ENCODE data around the gene SYNE2.
"Not testable (repeated sequence)": the region's sequence is repeated elsewhere in the genome, so short reads cannot be mapped to it uniquely, and the experiment has no call there.

The SYNE2 gene

DNA sequence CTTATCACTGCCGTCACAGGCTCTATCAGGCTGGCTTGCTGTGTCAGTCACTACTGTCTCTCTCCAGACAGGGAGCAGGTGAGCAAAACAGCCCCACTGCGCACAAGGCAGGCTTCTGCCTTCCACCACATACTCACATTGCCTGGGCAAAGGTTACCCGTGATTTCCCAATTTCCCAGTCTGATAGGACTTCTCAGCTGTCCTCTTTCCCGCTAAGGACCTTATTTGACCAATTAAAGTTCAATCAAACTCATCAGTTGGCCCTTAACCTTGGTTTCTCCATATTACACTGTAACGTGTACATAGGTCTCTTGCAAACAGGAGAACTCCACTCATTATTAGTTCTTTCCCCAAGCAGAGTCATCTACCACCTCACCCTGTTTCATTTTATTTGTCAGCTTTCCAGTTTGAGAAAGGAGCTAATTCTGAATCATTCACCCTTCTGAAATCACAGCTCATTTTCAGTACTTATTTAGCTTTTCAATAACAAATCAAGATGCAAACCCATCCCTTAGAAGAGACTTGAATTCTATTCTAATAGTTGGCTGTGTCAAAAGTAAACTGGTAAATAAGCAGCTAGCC is 270.5 kb downstream of the SYNE2 start:
- H3K4me3 Mint-ChIP-seq, result no peak overlapping the region
- H3K9me3 Mint-ChIP-seq, result no peaks in the 10 kb centered on the region
- H3K36me3 Mint-ChIP-seq (ENCODE audit: low read depth), result peaks cover 56% of the 10 kb centered on the region
- H3K27me3 Mint-ChIP-seq (ENCODE audit: low read depth), result no peaks in the 10 kb centered on the region
- no peaks in the 10 kb centered on the region for H3K4me1 Mint-ChIP-seq (ENCODE audit: low read depth)
- H3K27ac Mint-ChIP-seq, result no peak overlapping the region

DNA sequence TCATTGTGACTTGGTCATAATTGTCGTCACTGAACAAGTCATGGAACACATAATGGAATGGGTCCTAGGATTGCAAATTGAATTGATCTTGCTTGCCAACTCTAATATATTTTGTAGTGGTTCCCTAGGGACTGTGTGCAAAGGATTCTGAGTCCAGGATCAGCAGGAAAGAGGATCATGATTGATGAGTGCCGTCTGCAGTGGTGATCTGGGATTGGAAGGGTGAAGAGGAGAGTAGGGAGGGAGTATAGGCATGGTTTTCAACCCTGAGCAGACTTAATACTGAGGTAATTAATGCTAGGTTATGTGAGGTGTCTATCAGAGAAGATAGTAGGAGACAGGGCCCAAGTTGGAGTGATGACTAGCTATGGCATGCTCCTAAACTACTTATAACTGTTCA is 272.5 kb downstream of the SYNE2 start:
- peaks cover 52% of the 10 kb centered on the region for H3K36me3 Mint-ChIP-seq (ENCODE audit: low read depth)
- H3K4me1 Mint-ChIP-seq (ENCODE audit: low read depth), result no peaks in the 10 kb centered on the region
- H3K27ac Mint-ChIP-seq, result no peak overlapping the region
- H3K9me3 Mint-ChIP-seq, result no peaks in the 10 kb centered on the region
- no peak overlapping the region for H3K4me3 Mint-ChIP-seq
- no peaks in the 10 kb centered on the region for H3K27me3 Mint-ChIP-seq (ENCODE audit: low read depth)

DNA sequence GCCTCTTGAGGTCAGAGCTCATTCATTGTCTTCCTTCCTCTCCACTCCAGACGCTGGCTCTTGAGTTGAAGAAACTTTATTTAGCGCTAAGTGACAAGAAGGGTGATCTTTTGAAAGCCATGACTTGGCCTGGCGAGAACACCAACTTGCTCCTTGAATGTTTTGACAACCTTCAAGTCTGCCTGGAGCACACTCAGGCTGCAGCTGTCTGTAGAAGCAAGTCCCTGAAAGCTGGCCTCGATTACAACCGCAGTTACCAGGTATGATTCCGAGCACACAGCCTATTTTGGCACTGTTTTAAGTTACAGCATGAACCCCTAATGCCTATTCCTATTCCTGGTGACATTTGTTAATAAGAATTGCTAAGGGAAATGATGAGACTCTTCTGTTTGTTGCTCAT is 273.7 kb downstream of the SYNE2 start:
- H3K4me3 Mint-ChIP-seq, result no peak overlapping the region

DNA sequence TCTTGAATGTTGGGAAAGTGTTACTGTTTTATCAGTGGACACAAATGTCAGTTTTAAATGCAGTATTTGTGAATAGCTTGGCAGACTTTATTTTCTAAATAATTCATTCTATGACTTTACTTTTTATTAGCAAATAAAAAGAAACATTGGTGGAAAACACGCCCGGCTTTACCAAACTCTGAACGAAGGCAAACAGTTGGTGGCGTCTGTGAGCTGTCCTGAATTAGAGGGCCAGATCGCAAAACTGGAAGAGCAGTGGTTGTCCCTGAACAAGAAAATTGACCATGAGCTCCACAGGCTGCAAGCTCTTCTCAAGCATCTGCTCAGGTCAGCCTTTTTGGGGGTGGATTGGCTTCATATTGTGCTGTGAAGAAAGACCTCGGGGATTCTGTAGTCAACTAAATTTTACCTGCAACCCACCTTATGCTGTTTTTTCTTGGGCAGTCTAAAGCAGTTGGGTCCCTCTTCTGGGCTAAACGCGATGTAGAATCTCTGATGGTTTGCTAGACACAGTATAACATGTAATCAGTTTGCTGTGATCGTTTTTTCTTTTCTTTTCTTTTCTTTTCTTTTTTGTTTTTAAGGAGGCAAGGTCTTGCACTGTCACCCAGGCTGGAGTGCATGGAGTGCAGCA is 285.0 kb downstream of the SYNE2 start:
- H3K9me3 Mint-ChIP-seq, result no peaks in the 10 kb centered on the region
- no peak overlapping the region for H3K27ac Mint-ChIP-seq
- no peaks in the 10 kb centered on the region for H3K27me3 Mint-ChIP-seq (ENCODE audit: low read depth)
- H3K36me3 Mint-ChIP-seq (ENCODE audit: low read depth), result peaks cover 30% of the 10 kb centered on the region
- H3K4me3 Mint-ChIP-seq, result no peak overlapping the region
- H3K4me1 Mint-ChIP-seq (ENCODE audit: low read depth), result no peaks in the 10 kb centered on the region

More for the DNA sequence above, 273.7 kb downstream of the SYNE2 start:
- Mint-ChIP-seq H3K36me3 (ENCODE audit: low read depth) (peaks cover 55% of the 10 kb centered on the region), H3K27ac (no peak overlapping the region), H3K9me3 (no peaks in the 10 kb centered on the region), H3K27me3 (ENCODE audit: low read depth) (no peaks in the 10 kb centered on the region), H3K4me1 (ENCODE audit: low read depth) (no peaks in the 10 kb centered on the region)

DNA sequence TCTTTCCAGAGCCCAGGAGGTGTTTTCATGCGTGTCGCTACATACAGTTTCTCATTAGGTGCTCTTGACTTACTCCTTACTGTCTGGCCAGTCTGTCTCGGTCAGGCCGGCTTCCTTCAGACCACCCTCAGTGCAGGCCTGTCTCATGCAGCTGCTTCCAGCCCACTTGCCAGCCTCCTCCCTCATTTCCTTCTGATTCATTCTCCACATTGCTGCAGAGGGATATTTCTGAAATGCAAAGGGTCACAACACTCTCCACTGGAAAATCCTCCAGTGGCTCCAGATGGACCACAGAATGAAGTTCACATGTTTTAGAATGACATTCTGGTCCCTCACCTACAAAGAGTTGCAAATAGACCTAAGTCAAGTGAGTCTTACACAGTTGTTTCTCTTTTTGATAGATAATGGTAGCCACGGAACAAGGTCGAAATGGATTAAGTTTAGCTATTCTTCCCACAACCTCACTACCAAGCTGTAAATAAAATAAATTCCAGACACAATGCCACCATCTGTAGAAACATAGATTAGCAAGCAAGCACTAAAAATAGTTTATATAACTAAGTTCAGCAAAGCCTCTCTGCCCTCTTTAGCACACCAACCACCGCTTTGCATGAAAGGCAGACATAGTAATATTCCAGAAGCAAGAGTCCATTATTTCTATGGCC is 294.5 kb downstream of the SYNE2 start:
- Mint-ChIP-seq H3K27ac (no peak overlapping the region), H3K36me3 (ENCODE audit: low read depth) (peaks cover 23% of the 10 kb centered on the region), H3K4me1 (ENCODE audit: low read depth) (no peaks in the 10 kb centered on the region), H3K27me3 (ENCODE audit: low read depth) (no peaks in the 10 kb centered on the region), H3K9me3 (no peaks in the 10 kb centered on the region), H3K4me3 (no peak overlapping the region)

DNA sequence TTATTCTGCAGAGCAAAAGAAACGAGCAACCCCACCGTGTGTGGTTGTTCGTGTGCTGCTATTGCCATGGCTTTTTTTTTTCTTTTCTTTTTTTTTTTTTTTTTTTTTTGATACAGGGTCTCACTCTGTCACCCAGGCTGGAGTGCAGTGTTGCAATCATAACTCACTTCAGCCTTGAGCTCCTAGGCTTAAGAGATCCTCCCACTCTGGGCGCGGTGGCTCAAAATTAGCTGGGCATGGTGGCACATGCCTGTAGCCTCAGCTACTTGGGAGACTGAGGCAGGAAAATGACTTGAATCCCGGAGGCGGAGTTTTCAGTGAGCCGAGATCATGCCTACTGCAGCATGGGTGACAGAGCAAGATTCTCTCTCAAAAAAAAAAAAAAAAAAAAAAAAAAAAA is 297.1 kb downstream of the SYNE2 start:
- Mint-ChIP-seq H3K36me3 (ENCODE audit: low read depth) (peaks cover 27% of the 10 kb centered on the region), H3K4me3 (no peak overlapping the region), H3K27ac (no peak overlapping the region), H3K9me3 (no peaks in the 10 kb centered on the region), H3K4me1 (ENCODE audit: low read depth) (no peaks in the 10 kb centered on the region), H3K27me3 (ENCODE audit: low read depth) (no peaks in the 10 kb centered on the region)

DNA sequence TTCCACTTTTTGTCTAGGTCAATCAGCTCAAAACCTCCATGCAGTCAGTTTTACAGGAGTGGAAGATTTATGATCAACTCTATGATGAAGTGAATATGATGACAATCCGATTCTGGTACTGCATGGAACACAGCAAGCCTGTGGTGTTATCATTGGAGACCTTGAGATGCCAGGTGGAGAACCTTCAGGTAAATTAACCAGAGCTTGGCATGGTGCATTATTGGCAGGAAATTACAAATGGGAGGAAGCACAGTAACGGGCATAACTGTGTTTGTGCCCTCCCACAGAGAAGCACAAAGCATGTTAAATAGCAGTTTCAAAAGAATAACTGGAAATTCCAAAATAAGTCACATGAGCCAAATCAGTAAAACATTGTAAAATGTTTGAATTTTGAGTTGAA is 305.8 kb downstream of the SYNE2 start:
- no peaks in the 10 kb centered on the region for H3K27me3 Mint-ChIP-seq (ENCODE audit: low read depth)
- peaks cover 51% of the 10 kb centered on the region for H3K36me3 Mint-ChIP-seq (ENCODE audit: low read depth)
- peaks cover 3% of the 10 kb centered on the region for H3K4me1 Mint-ChIP-seq (ENCODE audit: low read depth)
- no peak overlapping the region for H3K4me3 Mint-ChIP-seq
- no peak overlapping the region for H3K27ac Mint-ChIP-seq
- no peaks in the 10 kb centered on the region for H3K9me3 Mint-ChIP-seq

DNA sequence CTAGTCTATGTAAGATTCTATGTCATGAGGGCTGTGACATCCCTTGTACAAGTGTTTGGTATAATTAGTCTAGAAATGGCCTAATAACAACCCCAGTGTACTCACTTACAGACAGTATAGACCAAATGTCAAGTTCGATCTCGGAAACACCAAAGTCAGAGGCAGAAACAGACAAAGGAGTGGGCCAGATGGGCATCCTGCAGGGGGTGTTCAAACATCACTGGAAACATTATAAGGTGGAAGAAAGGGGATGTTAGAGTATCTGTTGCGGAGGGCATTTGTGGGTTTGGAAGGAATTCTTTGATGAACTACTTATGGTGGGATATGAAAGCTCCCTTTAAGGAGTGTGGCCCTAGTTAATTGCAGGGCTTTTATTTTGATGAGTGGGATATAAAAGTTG is 306.8 kb downstream of the SYNE2 start:
- H3K4me3 Mint-ChIP-seq, result no peak overlapping the region
- H3K27ac Mint-ChIP-seq, result no peak overlapping the region
- no peaks in the 10 kb centered on the region for H3K9me3 Mint-ChIP-seq
- no peaks in the 10 kb centered on the region for H3K27me3 Mint-ChIP-seq (ENCODE audit: low read depth)
- H3K36me3 Mint-ChIP-seq (ENCODE audit: low read depth), result peaks cover 51% of the 10 kb centered on the region
- H3K4me1 Mint-ChIP-seq (ENCODE audit: low read depth), result peaks cover 3% of the 10 kb centered on the region

DNA sequence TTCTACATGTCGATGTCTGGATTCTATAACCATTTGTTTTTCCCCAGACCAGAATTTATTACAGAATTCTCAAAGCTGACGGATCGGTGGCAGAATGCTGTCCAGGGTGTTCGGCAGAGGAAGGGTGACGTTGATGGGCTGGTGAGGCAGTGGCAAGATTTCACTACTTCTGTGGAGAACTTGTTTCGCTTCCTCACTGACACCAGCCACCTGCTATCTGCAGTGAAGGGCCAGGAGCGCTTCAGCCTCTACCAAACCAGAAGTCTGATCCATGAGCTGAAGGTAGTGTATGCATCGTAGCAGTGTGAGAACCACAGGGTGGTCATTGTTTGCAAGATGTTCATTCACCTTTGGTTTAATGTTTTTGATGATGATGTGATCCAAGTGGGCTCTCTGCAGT is 317.4 kb downstream of the SYNE2 start:
- no peaks in the 10 kb centered on the region for H3K9me3 Mint-ChIP-seq
- no peak overlapping the region for H3K4me3 Mint-ChIP-seq
- H3K4me1 Mint-ChIP-seq (ENCODE audit: low read depth), result peaks cover 2% of the 10 kb centered on the region
- H3K27ac Mint-ChIP-seq, result no peak overlapping the region
- no peaks in the 10 kb centered on the region for H3K27me3 Mint-ChIP-seq (ENCODE audit: low read depth)
- H3K36me3 Mint-ChIP-seq (ENCODE audit: low read depth), result peaks cover 37% of the 10 kb centered on the region

DNA sequence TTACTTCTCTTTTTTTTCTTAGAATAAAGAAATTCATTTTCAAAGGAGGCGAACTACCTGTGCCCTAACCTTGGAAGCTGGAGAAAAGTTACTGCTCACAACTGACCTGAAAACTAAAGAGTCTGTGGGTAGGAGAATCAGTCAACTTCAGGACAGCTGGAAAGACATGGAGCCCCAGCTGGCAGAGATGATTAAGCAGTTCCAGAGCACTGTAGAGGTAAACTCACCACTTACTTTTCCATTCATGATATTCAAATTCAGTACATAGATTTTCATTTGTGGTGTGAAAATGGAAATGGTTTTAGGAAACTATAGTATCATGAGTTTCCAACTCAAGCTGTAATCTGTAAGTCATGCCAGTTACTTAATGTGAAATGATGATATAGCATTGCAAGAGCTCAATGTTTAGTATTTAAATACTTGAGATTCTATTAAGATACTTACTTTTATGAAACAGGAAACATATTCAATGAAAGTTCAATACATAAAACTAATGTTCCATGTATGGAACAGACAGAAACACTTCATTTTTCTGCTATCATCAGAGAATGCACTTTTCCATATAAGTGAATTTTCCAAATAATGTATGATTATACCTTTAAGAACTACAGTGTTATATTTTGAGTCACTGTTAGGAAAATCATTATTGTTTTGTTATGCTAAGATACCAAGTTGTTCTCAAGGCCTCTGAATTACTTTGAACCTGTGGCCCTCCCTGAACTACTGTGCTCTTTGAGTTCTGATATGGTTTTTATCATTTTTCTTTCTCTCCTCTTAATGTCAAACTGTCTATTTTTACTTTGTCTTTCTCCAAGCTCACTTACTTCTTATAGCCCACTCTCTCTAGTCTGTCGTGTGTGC is 322.3 kb downstream of the SYNE2 start:
- Mint-ChIP-seq H3K27me3 (ENCODE audit: low read depth) (no peaks in the 10 kb centered on the region), H3K9me3 (no peaks in the 10 kb centered on the region), H3K36me3 (ENCODE audit: low read depth) (peaks cover 49% of the 10 kb centered on the region), H3K4me1 (ENCODE audit: low read depth) (peaks cover 6% of the 10 kb centered on the region), H3K27ac (no peak overlapping the region), H3K4me3 (no peak overlapping the region)

DNA sequence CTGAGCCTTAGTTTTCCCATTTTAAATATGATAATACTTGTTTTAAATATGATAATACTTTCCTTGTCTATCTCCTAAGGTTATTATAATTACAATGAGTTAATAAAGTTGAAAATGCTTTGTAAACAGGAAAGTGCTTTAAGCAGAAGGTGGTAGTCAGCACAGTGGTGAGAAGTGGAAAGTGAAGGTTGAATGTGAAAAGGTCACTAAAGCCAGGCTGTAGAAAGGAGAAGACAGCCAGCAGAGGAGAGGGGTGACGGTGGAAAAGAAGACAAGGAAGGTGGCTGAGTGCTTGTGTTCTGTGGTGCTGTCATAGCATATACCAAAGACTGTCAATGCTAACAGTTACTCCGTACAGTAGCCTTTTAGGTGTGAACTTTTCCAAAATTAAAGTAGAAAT is 323.5 kb downstream of the SYNE2 start:
- H3K27ac Mint-ChIP-seq, result no peak overlapping the region

DNA sequence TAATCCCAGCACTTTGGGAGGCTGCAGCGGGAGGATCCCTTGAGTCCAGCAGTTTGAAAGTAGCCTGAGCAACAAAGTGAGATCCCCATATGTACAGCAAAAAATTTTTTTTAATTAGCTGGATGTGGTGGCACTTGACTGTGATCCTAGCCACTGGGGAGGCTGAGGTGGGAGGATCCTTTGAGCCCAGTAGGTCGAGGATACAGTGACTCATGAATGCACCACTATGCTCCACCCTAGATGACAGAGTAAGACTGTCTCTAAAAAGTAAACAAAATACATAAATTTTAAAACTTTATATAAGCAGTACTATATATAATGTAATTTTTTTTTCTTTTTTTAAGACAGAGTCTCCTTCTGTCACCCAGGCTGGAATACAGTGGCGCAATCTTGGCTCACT is 326.0 kb downstream of the SYNE2 start:
- Mint-ChIP-seq H3K4me1 (ENCODE audit: low read depth) (peaks cover 3% of the 10 kb centered on the region), H3K9me3 (no peaks in the 10 kb centered on the region), H3K36me3 (ENCODE audit: low read depth) (peaks cover 39% of the 10 kb centered on the region), H3K27ac (no peak overlapping the region), H3K27me3 (ENCODE audit: low read depth) (no peaks in the 10 kb centered on the region), H3K4me3 (no peak overlapping the region)

More for the DNA sequence above, 323.5 kb downstream of the SYNE2 start:
- no peaks in the 10 kb centered on the region for H3K27me3 Mint-ChIP-seq (ENCODE audit: low read depth)
- peaks cover 6% of the 10 kb centered on the region for H3K4me1 Mint-ChIP-seq (ENCODE audit: low read depth)
- H3K9me3 Mint-ChIP-seq, result no peaks in the 10 kb centered on the region
- H3K4me3 Mint-ChIP-seq, result no peak overlapping the region
- H3K36me3 Mint-ChIP-seq (ENCODE audit: low read depth), result peaks cover 46% of the 10 kb centered on the region

DNA sequence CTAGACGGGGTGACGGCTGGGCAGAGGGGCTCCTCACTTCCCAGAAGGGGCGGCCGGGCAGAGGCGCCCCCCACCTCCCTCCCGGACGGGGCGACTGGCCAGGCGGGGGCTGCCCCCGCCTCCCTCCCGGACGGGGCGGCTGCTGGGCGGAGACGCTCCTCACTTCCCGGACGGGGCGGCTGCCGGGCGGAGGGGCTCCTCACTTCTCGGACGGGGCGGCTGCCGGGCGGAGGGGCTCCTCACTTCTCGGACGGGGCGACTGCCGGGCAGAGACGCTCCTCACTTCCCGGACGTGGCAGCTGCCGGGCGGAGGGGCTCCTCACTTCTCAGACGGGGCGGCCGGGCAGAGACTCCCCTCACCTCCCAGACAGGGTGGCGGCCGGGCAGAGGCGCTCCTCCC is 330.1 kb downstream of the SYNE2 start:
- H3K27ac Mint-ChIP-seq; H3K4me3 Mint-ChIP-seq; H3K4me1 Mint-ChIP-seq (ENCODE audit: low read depth); H3K27me3 Mint-ChIP-seq (ENCODE audit: low read depth); H3K9me3 Mint-ChIP-seq: not testable (repeated sequence)
- H3K36me3 Mint-ChIP-seq (ENCODE audit: low read depth), result peaks cover 39% of the 10 kb centered on the region

DNA sequence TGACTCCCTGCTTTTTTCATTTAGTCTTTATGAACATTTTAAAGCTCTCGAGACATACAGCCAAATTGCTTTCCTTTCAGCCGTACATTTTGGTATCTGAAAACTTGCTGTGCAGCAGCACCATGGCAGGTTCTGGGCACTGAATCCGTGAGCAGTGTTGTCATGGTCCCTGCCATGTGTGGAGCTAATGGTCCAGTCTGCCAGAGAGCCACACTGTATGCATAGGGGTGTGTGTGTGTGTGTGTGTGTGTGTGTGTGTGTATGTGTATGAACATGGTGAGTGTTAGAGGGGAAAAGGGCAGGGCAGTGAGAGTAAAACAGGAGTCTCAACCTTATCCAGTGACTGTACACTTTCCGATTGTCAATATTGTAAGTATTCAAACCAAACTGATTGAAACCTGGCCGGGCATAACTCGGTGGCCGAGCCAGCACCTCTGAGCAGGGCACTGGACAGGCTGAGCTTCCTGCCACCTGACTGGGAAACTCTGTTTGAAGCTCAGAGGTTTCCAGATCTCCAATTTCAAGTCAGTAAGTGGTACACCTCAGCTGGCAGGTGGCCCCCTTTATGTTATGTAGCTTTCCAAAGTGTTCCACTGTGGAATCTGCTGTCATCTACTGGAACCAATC is 331.4 kb downstream of the SYNE2 start:
- Mint-ChIP-seq H3K4me1 (ENCODE audit: low read depth) (peaks cover 2% of the 10 kb centered on the region), H3K27ac (no peak overlapping the region), H3K36me3 (ENCODE audit: low read depth) (peaks cover 41% of the 10 kb centered on the region), H3K9me3 (no peaks in the 10 kb centered on the region), H3K4me3 (no peak overlapping the region), H3K27me3 (ENCODE audit: low read depth) (no peaks in the 10 kb centered on the region)
